Measurements from ENCODE around the gene PPP6R3.

Gene PPP6R3

GRCh38 chr11:68552542-68552941 is 92.0 kb downstream of the PPP6R3 start:
- no peak for DNase-seq (ENCODE audit: low read depth, low spot score)

GRCh38 chr11:68560216-68560615 is 99.7 kb downstream of the PPP6R3 start:
- DNase-seq (ENCODE audit: low read depth, low spot score), result no peak

- no peak for DNase-seq (ENCODE audit: low read depth, low spot score)
These were observed 102.9 kb downstream of the PPP6R3 start for GRCh38 chr11:68563454-68563853.

- no peak for DNase-seq (ENCODE audit: low read depth, low spot score)
These were observed 103.7 kb downstream of the PPP6R3 start for GRCh38 chr11:68564261-68564660.

- DNase-seq (ENCODE audit: low read depth, low spot score), result no peak
These were observed 105.2 kb downstream of the PPP6R3 start for GRCh38 chr11:68565768-68566167.

- no peak for DNase-seq (ENCODE audit: low read depth, low spot score)
These were observed 107.0 kb downstream of the PPP6R3 start for GRCh38 chr11:68567553-68567952.

- no peak for DNase-seq (ENCODE audit: low read depth, low spot score)
These were observed 108.8 kb downstream of the PPP6R3 start for GRCh38 chr11:68569357-68569756.

- no peak for DNase-seq (ENCODE audit: low read depth, low spot score)
These were observed 110.1 kb downstream of the PPP6R3 start for GRCh38 chr11:68570691-68571090.

GRCh38 chr11:68574308-68574707 is 113.8 kb downstream of the PPP6R3 start:
- no peak for DNase-seq (ENCODE audit: low read depth, low spot score)

GRCh38 chr11:68575025-68575665 is 114.6 kb downstream of the PPP6R3 start:
- DNase-seq (ENCODE audit: low read depth, low spot score), result no peak

GRCh38 chr11:68579455-68579854 is 118.9 kb downstream of the PPP6R3 start:
- no peak for DNase-seq (ENCODE audit: low read depth, low spot score)

GRCh38 chr11:68581439-68581838 is 120.9 kb downstream of the PPP6R3 start:
- DNase-seq (ENCODE audit: low read depth, low spot score), result no peak

- DNase-seq (ENCODE audit: low read depth, low spot score), result no peak
These were observed 121.3 kb downstream of the PPP6R3 start for GRCh38 chr11:68581901-68582300.

- no peak for DNase-seq (ENCODE audit: low read depth, low spot score)
These were observed 122.0 kb downstream of the PPP6R3 start for GRCh38 chr11:68582416-68583040.

GRCh38 chr11:68583041-68583446 is 122.5 kb downstream of the PPP6R3 start:
- no peak for DNase-seq (ENCODE audit: low read depth, low spot score)

- DNase-seq (ENCODE audit: low read depth, low spot score), result peak; percentile 83
These were observed 123.5 kb downstream of the PPP6R3 start for GRCh38 chr11:68584097-68584496.

- DNase-seq (ENCODE audit: low read depth, low spot score), result no peak
These were observed 124.5 kb downstream of the PPP6R3 start for GRCh38 chr11:68584991-68585524.

- no peak for DNase-seq (ENCODE audit: low read depth, low spot score)
These were observed 129.1 kb downstream of the PPP6R3 start for GRCh38 chr11:68589547-68590216.

- no peak for DNase-seq (ENCODE audit: low read depth, low spot score)
These were observed 131.2 kb downstream of the PPP6R3 start for GRCh38 chr11:68591719-68592118.

- DNase-seq (ENCODE audit: low read depth, low spot score), result no peak
These were observed 132.9 kb downstream of the PPP6R3 start for GRCh38 chr11:68593441-68593840.

- DNase-seq (ENCODE audit: low read depth, low spot score), result no peak
These were observed 133.6 kb downstream of the PPP6R3 start for GRCh38 chr11:68594123-68594522.

- DNase-seq (ENCODE audit: low read depth, low spot score), result no peak
These were observed 135.7 kb downstream of the PPP6R3 start for GRCh38 chr11:68596231-68596630.

Data from ELF-1 (cell line).